HG02678 (cell line): ENCODE data around the gene CPB2.
A peak's percentile ranks its signal among the peaks of the same experiment; 100 is the strongest.

ENCODE experiments used
- ATAC-seq: cut with Tn5 transposase; IDR thresholded peaks from one replicate; pipeline ENCODE4 v1.9.1; 2021; ENCODE audit warnings: mild to moderate bottlenecking, moderate library complexity; ENCODE audit not compliant: unreplicated experiment

Gene CPB2

DNA sequence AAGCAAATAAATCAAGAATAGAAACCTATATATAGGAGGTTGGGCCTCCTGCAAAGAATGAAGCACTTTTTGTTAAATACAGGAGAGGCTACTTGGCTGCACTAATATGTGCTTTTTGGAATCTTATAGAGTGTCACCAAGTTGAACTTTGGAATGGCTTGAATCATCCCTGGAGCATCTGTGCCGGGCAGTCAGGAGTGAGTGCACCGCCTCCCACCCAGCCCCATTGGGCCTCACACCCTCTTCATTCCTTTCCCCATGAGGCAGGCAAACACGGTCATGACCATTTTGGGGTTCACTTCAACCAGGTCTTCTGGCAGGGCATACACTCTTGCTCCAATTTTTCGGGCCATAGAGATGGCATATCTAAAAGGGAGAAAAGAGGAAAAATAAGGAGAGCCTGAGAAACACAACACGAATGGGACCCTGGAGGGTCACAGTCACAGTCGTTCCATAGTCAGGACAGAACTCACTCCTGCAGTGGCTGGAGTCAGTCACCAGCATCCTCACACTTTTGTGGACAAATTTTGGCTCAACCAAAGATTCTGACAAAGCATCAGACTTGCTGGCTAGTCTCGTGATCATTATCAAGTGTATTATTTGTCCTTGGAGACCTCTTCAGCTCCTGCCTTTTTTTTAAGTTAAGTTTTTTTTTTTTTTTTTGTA is 22.7 kb upstream of the CPB2 start:
- no peak for ATAC-seq

DNA sequence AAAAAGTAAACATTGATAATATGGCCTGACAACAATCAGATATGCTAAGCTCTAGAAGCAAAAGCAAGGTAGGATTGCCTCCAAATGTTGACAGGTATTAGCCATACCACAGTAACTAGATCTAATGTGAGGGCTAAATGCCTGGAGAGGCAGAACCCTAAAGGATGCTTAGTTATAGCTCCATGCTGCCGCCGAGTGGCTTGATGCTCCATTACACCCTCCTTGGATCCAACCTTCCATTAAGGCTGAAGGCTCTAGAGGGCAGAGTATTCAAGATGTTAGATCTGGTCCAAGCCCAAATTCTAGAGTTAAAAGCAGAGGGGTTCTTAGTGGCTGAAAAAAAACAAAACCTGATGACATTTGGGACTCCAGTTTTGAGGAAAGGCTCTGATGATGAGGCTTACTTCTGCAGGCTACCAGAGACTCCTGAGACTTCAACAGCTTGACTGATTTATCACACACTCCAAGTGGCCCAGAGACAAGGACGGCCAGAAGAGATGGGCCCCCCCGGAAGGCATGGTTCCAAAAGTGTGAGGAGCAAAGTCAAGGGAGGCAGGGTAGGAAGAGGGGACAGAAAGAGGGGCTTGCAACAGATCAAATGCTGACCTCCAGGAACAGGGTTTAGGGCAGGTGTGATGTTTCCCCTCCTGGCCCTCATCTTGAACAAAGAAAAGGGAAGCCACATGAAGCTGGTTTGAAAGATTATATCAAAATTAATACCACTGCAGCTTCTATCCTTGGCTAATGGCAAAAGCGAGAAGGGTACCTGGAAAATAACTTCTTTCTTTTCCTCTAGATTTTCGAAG is 21.9 kb upstream of the CPB2 start:
- peak; percentile 75 for ATAC-seq

DNA sequence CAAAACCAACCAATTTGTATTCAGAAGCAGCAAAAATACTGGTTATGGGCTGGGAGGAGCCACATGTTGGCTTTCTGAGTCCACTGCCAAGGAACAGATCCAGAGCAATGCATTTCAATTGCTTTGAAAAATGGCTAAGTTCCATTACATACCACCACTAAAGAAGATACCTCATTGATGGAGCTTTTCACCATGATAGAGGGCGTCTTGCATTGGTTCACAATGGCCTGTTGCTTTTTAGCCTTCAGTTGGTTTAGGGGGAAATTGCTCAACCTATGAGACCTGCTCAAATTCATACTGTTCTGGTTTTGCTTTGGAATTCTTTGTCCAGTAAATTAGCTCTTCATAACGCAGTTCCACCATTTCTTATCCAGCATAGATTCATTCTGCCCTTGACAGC is 21.2 kb upstream of the CPB2 start:
- ATAC-seq, result no peak

GRCh38 chr13:46124967-46125933 is 20.4 kb upstream of the CPB2 start:
- no peak for ATAC-seq

GRCh38 chr13:46124531-46124966 is 19.7 kb upstream of the CPB2 start:
- ATAC-seq, result no peak

DNA sequence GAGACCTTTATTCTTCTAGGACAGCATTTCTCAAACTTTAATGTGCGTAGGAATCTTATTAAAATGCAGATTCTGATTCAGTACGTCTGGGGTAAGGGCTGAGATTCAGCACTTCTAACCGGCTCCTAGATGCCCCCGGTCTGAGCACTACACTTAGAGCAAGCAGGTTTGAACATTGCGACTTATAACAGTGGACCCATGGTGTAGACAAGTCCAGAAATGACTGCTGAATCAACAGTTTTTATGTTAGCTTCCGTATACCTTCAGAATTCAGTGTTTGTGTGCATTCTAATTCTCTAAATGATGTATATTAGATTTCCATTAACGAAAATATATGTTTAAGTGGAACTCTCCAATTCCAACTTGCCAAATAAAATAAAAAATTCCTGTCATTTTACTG is 17.5 kb upstream of the CPB2 start:
- no peak for ATAC-seq

GRCh38 chr13:46121597-46122163 is 16.8 kb upstream of the CPB2 start:
- no peak for ATAC-seq

GRCh38 chr13:46121033-46121432 is 16.2 kb upstream of the CPB2 start:
- no peak for ATAC-seq

- ATAC-seq, result no peak
Measured at GRCh38 chr13:46119883-46120614, 15.2 kb upstream of the CPB2 start.

- ATAC-seq, result no peak
Measured at GRCh38 chr13:46116653-46117502, 12.0 kb upstream of the CPB2 start.

DNA sequence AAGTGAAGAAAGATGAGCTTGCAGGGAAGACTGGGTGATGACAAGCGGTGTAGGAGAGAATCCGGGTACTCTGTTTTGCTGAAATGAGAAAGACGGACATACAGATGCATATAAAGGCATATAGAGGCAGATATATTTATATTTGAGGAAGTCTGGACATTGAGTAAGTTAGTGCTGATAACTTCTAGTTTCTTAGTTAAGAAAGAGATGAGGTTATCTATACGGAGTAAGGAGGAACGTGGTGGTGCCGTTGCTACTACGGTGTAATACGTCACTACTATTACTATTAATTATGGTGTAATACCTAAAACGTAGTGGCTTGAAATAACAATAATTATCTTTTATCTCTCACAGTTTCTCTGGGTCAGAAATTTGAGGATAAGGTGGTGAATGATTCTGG is 9.8 kb upstream of the CPB2 start:
- no peak for ATAC-seq

- no peak for ATAC-seq
Measured at GRCh38 chr13:46113596-46113995, 8.8 kb upstream of the CPB2 start.

GRCh38 chr13:46111151-46111550 is 6.3 kb upstream of the CPB2 start:
- no peak for ATAC-seq

DNA sequence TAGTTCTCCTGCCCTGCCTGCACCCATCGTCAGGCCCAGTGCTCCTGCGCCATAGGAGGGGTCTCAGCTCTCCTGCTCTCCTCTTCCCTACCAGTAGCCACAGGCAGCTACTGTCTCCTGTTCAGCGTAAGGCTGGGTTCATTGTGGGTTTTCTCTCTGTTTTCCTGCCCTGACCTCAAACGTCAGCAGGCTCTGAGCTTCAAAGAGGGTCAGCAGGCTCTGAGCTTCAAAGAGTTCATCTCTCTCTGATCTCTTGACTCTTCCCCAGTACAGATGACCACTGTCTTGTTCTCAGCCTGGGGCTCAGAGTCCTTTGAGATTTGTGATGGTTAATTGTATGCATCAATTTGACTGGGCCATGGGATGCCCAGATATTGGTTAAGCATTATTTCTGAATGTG is 4.6 kb upstream of the CPB2 start:
- no peak for ATAC-seq

DNA sequence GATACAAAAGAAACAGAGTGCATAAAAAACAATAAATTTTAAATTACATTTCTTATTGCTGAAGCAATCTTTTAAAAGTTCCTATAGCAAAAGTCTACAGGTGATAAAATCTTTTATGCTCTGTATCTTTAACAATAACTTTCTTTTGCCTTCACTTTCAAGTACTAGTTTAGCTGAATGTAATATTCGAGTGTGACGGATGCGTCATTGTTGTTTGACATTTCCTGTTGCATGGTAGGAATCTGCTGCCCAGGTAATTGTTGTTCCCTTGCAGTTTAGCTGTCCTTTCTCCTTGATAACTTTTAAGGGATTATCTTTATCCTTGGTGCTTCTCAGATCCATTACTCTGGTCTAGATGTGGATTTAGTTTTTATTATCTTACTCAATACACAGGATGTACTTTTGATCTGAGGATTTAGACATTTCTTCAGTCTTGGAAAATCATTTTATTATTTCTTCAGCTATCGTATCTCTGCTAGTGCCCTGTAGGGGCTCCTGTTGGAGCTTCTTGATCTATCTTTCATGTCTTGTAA is 2.1 kb upstream of the CPB2 start:
- ATAC-seq, result no peak

DNA sequence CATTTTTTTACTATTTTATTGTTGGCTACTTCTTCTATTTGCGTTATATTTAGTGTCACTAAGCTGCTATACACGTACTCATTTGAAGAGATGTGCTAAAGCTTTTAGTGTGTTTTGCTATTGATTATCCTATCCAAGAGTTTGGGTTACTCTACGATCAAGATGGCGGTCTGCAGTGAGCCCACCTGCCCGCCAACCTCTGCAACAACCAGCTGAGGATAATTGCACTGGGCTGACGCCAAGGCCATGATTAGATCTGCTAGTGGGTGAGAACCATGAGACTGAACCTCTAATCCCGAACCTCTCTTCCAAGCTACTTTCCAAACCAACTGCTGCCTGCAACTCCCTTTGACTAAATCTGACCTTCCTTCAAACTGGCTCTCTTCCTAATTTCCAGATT is 1.8 kb downstream of the CPB2 start:
- ATAC-seq, result no peak

- ATAC-seq, result no peak
Measured at GRCh38 chr13:46102255-46102605, 2.6 kb downstream of the CPB2 start.

- no peak for ATAC-seq
Measured at GRCh38 chr13:46101484-46102254, 3.2 kb downstream of the CPB2 start.

DNA sequence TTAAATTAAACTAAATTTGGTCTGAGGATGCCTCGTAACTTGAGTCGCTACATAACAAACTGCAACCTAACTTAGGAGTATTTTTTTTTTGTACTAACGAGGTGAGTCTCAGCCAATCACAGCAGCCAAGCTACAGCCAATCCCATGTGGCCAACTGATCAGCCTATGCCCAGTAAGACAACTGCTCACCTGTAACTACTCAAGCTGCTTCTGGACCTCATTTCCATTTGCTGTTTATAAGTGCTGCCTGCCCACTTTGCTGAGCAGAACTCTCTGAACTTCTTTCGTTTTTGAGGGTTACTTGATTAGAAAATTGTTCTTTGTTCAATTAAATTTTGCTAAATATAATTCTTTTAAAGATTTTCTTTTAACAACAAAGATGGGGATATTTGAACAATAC is 3.8 kb downstream of the CPB2 start:
- ATAC-seq, result no peak
